Lung (tissue), 12 donors: ENCODE data around the gene FAM20B. TPM values are rescaled to one million over a fixed set of nuclear protein-coding genes. Genes with fewer than 3 reads are reported as not detected.

Source experiments
- ATAC-seq: fragments of 200-7000 bp; cut with Tn5 transposase; one replicate; pipeline ENCODE4 v1.9.1; 2020; ENCODE audit warnings: moderate number of reproducible peaks; ENCODE audit not compliant: insufficient read depth, low FRiP score
- DNase-seq, 3 donors: peaks; one replicate each; pipeline ENCODE4 v3.0.0-alpha.2; 2013 to 2017
- H3K27ac ChIP-seq, 2 donors: one replicate each; pipeline ENCODE4 v1.5.1; 2013; ENCODE audit warnings: mild to moderate bottlenecking in 2 of 2, moderate library complexity in 2 of 2, control low read depth in 1 of 2, inconsistent platforms in 1 of 2, low read depth in 1 of 2, low read length in 1 of 2
- H3K27me3 ChIP-seq, 3 donors: one replicate each; pipeline ENCODE4 v1.5.1; 2013; ENCODE audit warnings: low read length in 2 of 3; ENCODE audit not compliant: control insufficient read depth in 3 of 3, insufficient read depth in 3 of 3
- H3K36me3 ChIP-seq, 4 donors: one replicate each; pipeline ENCODE4 v1.5.1; 2013; ENCODE audit warnings: low read length in 4 of 4, mild to moderate bottlenecking in 1 of 4, moderate library complexity in 1 of 4; ENCODE audit not compliant: control insufficient read depth in 4 of 4, insufficient read depth in 4 of 4
- H3K4me1 ChIP-seq, 5 donors: one replicate each; pipeline ENCODE4 v1.5.1; 2013; ENCODE audit warnings: low read length in 5 of 5, mild to moderate bottlenecking in 2 of 5, moderate library complexity in 1 of 5; ENCODE audit not compliant: control insufficient read depth in 5 of 5, insufficient read depth in 5 of 5
- H3K4me3 ChIP-seq: one replicate; pipeline ENCODE4 v1.5.1; 2013; ENCODE audit warnings: mild to moderate bottlenecking, control low read depth, moderate library complexity
- H3K9ac ChIP-seq, 2 donors: one replicate each; pipeline ENCODE4 v1.5.1; 2013; ENCODE audit warnings: low read length in 2 of 2, control low read depth in 1 of 2; ENCODE audit not compliant: insufficient read depth in 1 of 2
- H3K9me3 ChIP-seq, 4 donors: one replicate each; pipeline ENCODE4 v1.5.1; 2013; ENCODE audit warnings: low read length in 3 of 4, mild to moderate bottlenecking in 1 of 4, moderate library complexity in 1 of 4; ENCODE audit not compliant: control insufficient read depth in 4 of 4, insufficient read depth in 3 of 4
- WGBS, 2 donors: extraction: QIAGEN DNeasy Blood & Tissue Kit; methylation state at CpG; one replicate each; pipeline ENCODE4 v1.1.7; 2013; 5-methylcytosine and 5-hydroxymethylcytosine counted together
- polyA plus RNA-seq, 2 donors: library from polyadenylated mRNA; stranded (reverse); fragments of 200-250 nt; gene quantifications; one replicate each; pipeline ENCODE4 v1.2.1, GENCODE V29; 2013
- total RNA-seq, 2 donors: library from RNA; depleted of rRNA in 1 of 2; stranded (reverse); fragments of >200 nt in 1 of 2; gene quantifications; one replicate each; pipeline ENCODE4 v1.2.1, GENCODE V29; 2014 to 2021
- TF ChIP-seq, protein P1 (sequence below): IDR thresholded peaks from 2 replicates; pipeline ENCODE4 v1.5.1; 2012; ENCODE audit warnings: mild to moderate bottlenecking; ENCODE audit errors: control extremely low read depth, extremely low read depth
- donor health status: control.
- donor health status: control.
- donor health status: Bipolar disorder and iron deficiency.
- donor health status: healthy.
- donor health status: DM: yes; HTN: yes; CAD: no.

Gene FAM20B
- total and polyA plus RNA-seq, 4 donors, result 7.9 to 35.8 (median 19.0) TPM

- no peak overlapping the region for H3K4me3 ChIP-seq
- TF ChIP-seq, protein P1, sequence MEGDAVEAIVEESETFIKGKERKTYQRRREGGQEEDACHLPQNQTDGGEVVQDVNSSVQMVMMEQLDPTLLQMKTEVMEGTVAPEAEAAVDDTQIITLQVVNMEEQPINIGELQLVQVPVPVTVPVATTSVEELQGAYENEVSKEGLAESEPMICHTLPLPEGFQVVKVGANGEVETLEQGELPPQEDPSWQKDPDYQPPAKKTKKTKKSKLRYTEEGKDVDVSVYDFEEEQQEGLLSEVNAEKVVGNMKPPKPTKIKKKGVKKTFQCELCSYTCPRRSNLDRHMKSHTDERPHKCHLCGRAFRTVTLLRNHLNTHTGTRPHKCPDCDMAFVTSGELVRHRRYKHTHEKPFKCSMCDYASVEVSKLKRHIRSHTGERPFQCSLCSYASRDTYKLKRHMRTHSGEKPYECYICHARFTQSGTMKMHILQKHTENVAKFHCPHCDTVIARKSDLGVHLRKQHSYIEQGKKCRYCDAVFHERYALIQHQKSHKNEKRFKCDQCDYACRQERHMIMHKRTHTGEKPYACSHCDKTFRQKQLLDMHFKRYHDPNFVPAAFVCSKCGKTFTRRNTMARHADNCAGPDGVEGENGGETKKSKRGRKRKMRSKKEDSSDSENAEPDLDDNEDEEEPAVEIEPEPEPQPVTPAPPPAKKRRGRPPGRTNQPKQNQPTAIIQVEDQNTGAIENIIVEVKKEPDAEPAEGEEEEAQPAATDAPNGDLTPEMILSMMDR, result no peak
- peak; percentile 41 for ATAC-seq
- H3K9ac ChIP-seq, result no peak overlapping the region
- H3K27ac ChIP-seq, result peak overlapping the region in 1 of 2 donors; percentile 24
- no peaks in the 10 kb centered on the region for H3K27me3 ChIP-seq
- DNase-seq, result no peak
- H3K9me3 ChIP-seq, result peaks cover 0 to 1% (median 0%) of the 10 kb centered on the region in 4 donors
- peaks cover 7 to 29% (median 14%) of the 10 kb centered on the region in 4 donors for H3K36me3 ChIP-seq
- WGBS, 2 donors, result 89 to 92% methylated on average over 3 of the region's 3 CpGs
- H3K4me1 ChIP-seq, result peaks cover 0 to 3% (median 0%) of the 10 kb centered on the region in 5 donors
Measured at GRCh38 chr1:179058487-179059483, 33.1 kb downstream of the FAM20B start.

GRCh38 chr1:179061360-179062282 is 35.9 kb downstream of the FAM20B start:
- TF ChIP-seq, protein P1, result no peak
- Histone ChIP-seq H3K9ac (no peak overlapping the region), H3K27me3 (no peaks in the 10 kb centered on the region), H3K9me3 (no peaks in the 10 kb centered on the region), H3K4me1 (peaks cover 0 to 3% (median 0%) of the 10 kb centered on the region in 5 donors), H3K27ac (no peak overlapping the region), H3K4me3 (no peak overlapping the region), H3K36me3 (peaks cover 7 to 20% (median 11%) of the 10 kb centered on the region in 4 donors)
- WGBS, 2 donors, result 94 to 95% methylated on average over 8 of the region's 8 CpGs
- ATAC-seq (no peak), DNase-seq (no peak)

- no peak for DNase-seq
- TF ChIP-seq, protein P1, result no peak
- no peak for ATAC-seq
- Histone ChIP-seq H3K27me3 (no peaks in the 10 kb centered on the region), H3K36me3 (peaks cover 10 to 24% (median 14%) of the 10 kb centered on the region in 4 donors), H3K4me3 (no peak overlapping the region), H3K4me1 (peaks cover 0 to 2% (median 0%) of the 10 kb centered on the region in 5 donors), H3K9ac (no peak overlapping the region), H3K27ac (no peak overlapping the region), H3K9me3 (no peaks in the 10 kb centered on the region)
- WGBS, 2 donors, result 98% methylated on average over 4 of the region's 4 CpGs
Measured at GRCh38 chr1:179066471-179066870, 40.8 kb downstream of the FAM20B start.
